22Rv1 (cell line): ENCODE results near the gene PRR19.

ENCODE experiments used
- CTCF ChIP-seq: fragments of 450-650 bp; IDR thresholded peaks from 2 replicates; pipeline ENCODE4 v1.5.1; 2017; ENCODE audit warnings: mild to moderate bottlenecking
- ZFX ChIP-seq: fragments of 450-650 bp; IDR thresholded peaks from 2 replicates; pipeline ENCODE4 v1.6.1; 2017; ENCODE audit warnings: antibody characterized with exemption, borderline replicate concordance

GRCh38 chr19:42334697-42335373, 32.9 kb downstream of the PRR19 start:
- TF ChIP-seq CTCF (no peak), ZFX (no peak)
